HG03565 (cell line): Measurements from ENCODE around the gene DGKZ.

ENCODE experiments used
- ATAC-seq: cut with Tn5 transposase; IDR thresholded peaks from one replicate; pipeline ENCODE4 v1.9.1; 2021; ENCODE audit warnings: mild to moderate bottlenecking, moderate library complexity; ENCODE audit not compliant: unreplicated experiment

Gene DGKZ

DNA sequence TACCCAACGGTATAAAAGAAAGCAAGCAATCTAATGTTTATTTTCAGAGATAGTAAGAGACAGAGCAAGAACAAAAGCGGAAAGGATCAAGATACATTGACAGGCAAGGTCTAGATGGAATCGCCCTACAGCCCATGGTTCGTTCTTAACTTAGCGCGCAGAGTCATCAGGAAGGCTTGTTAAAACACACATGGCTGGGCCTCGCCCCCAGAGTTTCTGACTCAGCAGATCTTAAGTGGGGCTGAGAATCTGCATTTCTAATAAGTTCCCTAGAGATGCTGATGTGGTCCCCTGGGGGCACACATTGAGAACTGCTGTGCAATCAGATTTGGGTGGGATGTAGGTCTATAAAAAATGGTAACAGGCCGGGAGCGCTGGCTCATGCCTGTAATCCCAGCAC lies 80.1 kb downstream of the DGKZ start:
- no peak for ATAC-seq

DNA sequence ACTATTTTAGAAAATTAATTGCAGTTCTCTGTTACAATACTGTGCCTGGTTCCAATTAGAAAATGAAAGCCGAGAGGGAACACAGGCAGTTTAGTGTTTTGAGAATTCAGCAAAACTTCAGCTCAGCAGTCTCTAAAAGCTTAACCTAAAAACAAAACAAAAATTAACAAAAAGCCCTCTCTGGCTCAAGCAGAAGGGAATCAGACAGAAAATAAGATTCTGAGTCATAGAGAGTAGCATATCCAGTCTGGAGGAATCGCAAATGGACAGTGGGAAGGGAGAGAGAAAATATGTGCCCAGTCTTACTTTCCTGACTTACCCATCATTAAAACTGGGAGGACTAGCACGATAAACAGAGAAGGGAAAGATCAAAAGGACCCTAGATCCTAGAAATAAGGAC lies 82.5 kb downstream of the DGKZ start:
- ATAC-seq = no peak
